Endothelial cell of umbilical vein (primary cell): ENCODE results near the gene CORO6. TPM values are rescaled to one million over a fixed set of nuclear protein-coding genes. Genes with fewer than 3 reads are reported as not detected.

Experiments used
- BruUV-seq: library from RNA; stranded (reverse); fragments of 400-500 nt; replicated peaks from 2 replicates; lab custom pipeline; 2021; lab: Mats Ljungman, UMichigan
- CTCF ChIA-PET: fragments of 300-600, 350-600 bp; sonication (Branson Sonifier 250); formaldehyde crosslinking; loops from one replicate; lab custom pipeline; 2021; ENCODE audit warnings: antibody characterized with exemption, inconsistent platforms; lab: Charles Lee
- POLR2A ChIA-PET: fragments of 300-600, 350-600 bp; sonication (Branson Sonifier 250); formaldehyde crosslinking; loops from one replicate; lab custom pipeline; 2021; ENCODE audit warnings: antibody characterized with exemption, inconsistent platforms; lab: Charles Lee
- DNase-seq: peaks from one replicate; pipeline ENCODE4 v3.0.0-alpha.2; 2011; ENCODE audit warnings: low read depth, low spot score
- FAIRE-seq: peaks from 2 replicates; lab custom pipeline; 2011; peaks lifted over from hg19 to GRCh38; lab: Jason Lieb, UNC
- H2AFZ ChIP-seq: 2 replicates; pipeline ENCODE4 v1.6.0; 2012; ENCODE audit warnings: low read depth, low read length, control low read depth, inconsistent platforms
- H3K27ac ChIP-seq: 2 replicates; pipeline ENCODE4 v1.5.1; 2011; ENCODE audit warnings: low read depth, mild to moderate bottlenecking, control low read depth, low read length, moderate library complexity; ENCODE audit not compliant: insufficient read depth
- H3K27me3 ChIP-seq, 2 experiments: 2 replicates each; pipeline versions ENCODE4 v1.6.0 to v1.6.1; 2011; ENCODE audit warnings: low read length in 2 of 2, mixed read lengths in 1 of 2; ENCODE audit not compliant: control insufficient read depth in 2 of 2, insufficient read depth in 2 of 2
- H3K36me3 ChIP-seq, 2 experiments: 2 replicates in 1 of 2; 3 replicates in 1 of 2; pipeline ENCODE4 v1.5.1; 2011; ENCODE audit warnings: low read length in 2 of 2, mild to moderate bottlenecking in 1 of 2, moderate library complexity in 1 of 2; ENCODE audit not compliant: control insufficient read depth in 2 of 2, insufficient read depth in 2 of 2; ENCODE audit errors: extremely low read depth in 1 of 2
- H3K4me1 ChIP-seq: 3 replicates; pipeline ENCODE4 v1.5.1; 2011; ENCODE audit warnings: mild to moderate bottlenecking, low read length; ENCODE audit not compliant: control insufficient read depth, insufficient read depth; ENCODE audit errors: extremely low read depth
- H3K4me2 ChIP-seq: 2 replicates; pipeline ENCODE4 v1.6.1; 2011; ENCODE audit warnings: low read length, control low read depth, mixed read lengths; ENCODE audit not compliant: insufficient read depth
- H3K4me3 ChIP-seq, 3 experiments: fragments of 200-600 bp in 1 of 3; sonication (generic), shearing (Covaris generic) in 1 of 3; replicated peaks in 1 of 3; 2 replicates each; pipeline ENCODE4 v1.5.1; 2011 to 2016; ENCODE audit warnings: control low read depth in 3 of 3, low read length in 3 of 3, mild to moderate bottlenecking in 2 of 3, inconsistent platforms in 1 of 3, low read depth in 1 of 3, moderate library complexity in 1 of 3; ENCODE audit not compliant: insufficient read depth in 1 of 3
- H3K79me2 ChIP-seq: 2 replicates; pipeline ENCODE4 v1.6.0; 2012; ENCODE audit warnings: low read length, inconsistent platforms; ENCODE audit not compliant: control insufficient read depth, insufficient read depth
- H3K9ac ChIP-seq: replicated peaks from 2 replicates; pipeline ENCODE3; 2011; ENCODE audit warnings: low read length, control low read depth; ENCODE audit not compliant: insufficient read depth; ENCODE audit errors: extremely low read depth
- H3K9me1 ChIP-seq: replicated peaks from 3 replicates; pipeline ENCODE4 v1.6.0; 2011; ENCODE audit warnings: mild to moderate bottlenecking, low read length; ENCODE audit not compliant: control insufficient read depth, insufficient read depth; ENCODE audit errors: extremely low read depth
- H3K9me3 ChIP-seq: replicated peaks from 2 replicates; pipeline ENCODE4 v1.5.1; 2012; ENCODE audit warnings: low read length, inconsistent platforms; ENCODE audit not compliant: control insufficient read depth, insufficient read depth
- H4K20me1 ChIP-seq: replicated peaks from 2 replicates; pipeline ENCODE3; 2011; ENCODE audit warnings: mild to moderate bottlenecking, low read length; ENCODE audit not compliant: control insufficient read depth, insufficient read depth; ENCODE audit errors: extremely low read depth
- EZH2 ChIP-seq: IDR thresholded peaks from 2 replicates; pipeline ENCODE4 v1.6.1; 2012; ENCODE audit warnings: borderline replicate concordance, low read depth, mild to moderate bottlenecking, moderate library complexity, low read length, inconsistent platforms; ENCODE audit not compliant: severe bottlenecking
- FOS ChIP-seq: IDR thresholded peaks from 2 replicates; pipeline ENCODE4 v1.6.1; 2011; ENCODE audit warnings: mild to moderate bottlenecking, low read length, moderate library complexity, borderline replicate concordance; ENCODE audit not compliant: insufficient read depth
- GATA2 ChIP-seq: IDR thresholded peaks from 2 replicates; pipeline ENCODE4 v1.7.0; 2011; ENCODE audit warnings: low read depth, mild to moderate bottlenecking, moderate library complexity, mixed read lengths, low read length; ENCODE audit not compliant: insufficient read length, insufficient read depth
- JUN ChIP-seq: IDR thresholded peaks from 2 replicates; pipeline ENCODE4 v1.6.1; 2011; ENCODE audit warnings: borderline replicate concordance, low read depth; ENCODE audit not compliant: insufficient read length, insufficient read depth
- MYC ChIP-seq: IDR thresholded peaks from one replicate; pipeline ENCODE4 v1.6.1; 2011; ENCODE audit warnings: mild to moderate bottlenecking, low read depth, low read length
- POLR2A ChIP-seq: IDR thresholded peaks from 2 replicates; pipeline ENCODE4 v1.6.1; 2012; ENCODE audit warnings: low read depth, mild to moderate bottlenecking, control low read depth, low read length
- POLR2AphosphoS5 ChIP-seq: IDR thresholded peaks from 2 replicates; pipeline ENCODE4 v1.6.1; 2012; ENCODE audit warnings: low read depth, mild to moderate bottlenecking, control low read depth, low read length, moderate library complexity; ENCODE audit not compliant: insufficient read depth
- dilution Hi-C: fragments of 300-500 bp; cut with MboI; formaldehyde crosslinking; loops from one replicate; pipeline ENCODE4 v1.15.0; 2019; ENCODE audit warnings: low sequenced_read_pairs; ENCODE audit not compliant: extremely low pct_ligation_motif_present
- intact Hi-C: fragments of 100-400 bp; cut with micrococcal nuclease; formaldehyde crosslinking; loops from one replicate; pipeline ENCODE4 v1.10.0; 2022
- polyA plus RNA-seq, 4 experiments: library from polyadenylated mRNA; depleted of rRNA in 3 of 4; stranded (reverse) in 3 of 4; unstranded in 1 of 4; fragments of >200 nt; gene quantifications; 2 replicates each; pipeline versions ENCODE4 v1.2.1 to v1.2.3, GENCODE V29; 2011 to 2012; ENCODE audit warnings: missing spikeins in 1 of 4
- total RNA-seq: library from RNA; stranded (reverse); gene quantifications from 2 replicates; pipeline ENCODE4 v1.2.3, GENCODE V29; 2021
- TF ChIP-seq, protein P1 (sequence below): IDR thresholded peaks from 2 replicates; pipeline ENCODE4 v1.6.1; 2011; ENCODE audit not compliant: insufficient read depth, insufficient read length
- TF ChIP-seq, protein P2 (sequence below), 2 donors: IDR thresholded peaks; 1 replicate in 1 of 2; 2 replicates in 1 of 2; pipeline ENCODE4 v1.5.1; 2011; ENCODE audit warnings: low read length in 2 of 2, mild to moderate bottlenecking in 2 of 2, moderate library complexity in 2 of 2, control low read depth in 1 of 2, inconsistent platforms in 1 of 2, low read depth in 1 of 2; ENCODE audit not compliant: insufficient read depth in 1 of 2; ENCODE audit errors: extremely low read depth in 1 of 2

Gene CORO6
- total and polyA plus RNA-seq, 2 donors (not counting 3 experiments of a cell fraction or from before 2014, with no cell fraction given) = 10.7 to 14.7 TPM

DNA sequence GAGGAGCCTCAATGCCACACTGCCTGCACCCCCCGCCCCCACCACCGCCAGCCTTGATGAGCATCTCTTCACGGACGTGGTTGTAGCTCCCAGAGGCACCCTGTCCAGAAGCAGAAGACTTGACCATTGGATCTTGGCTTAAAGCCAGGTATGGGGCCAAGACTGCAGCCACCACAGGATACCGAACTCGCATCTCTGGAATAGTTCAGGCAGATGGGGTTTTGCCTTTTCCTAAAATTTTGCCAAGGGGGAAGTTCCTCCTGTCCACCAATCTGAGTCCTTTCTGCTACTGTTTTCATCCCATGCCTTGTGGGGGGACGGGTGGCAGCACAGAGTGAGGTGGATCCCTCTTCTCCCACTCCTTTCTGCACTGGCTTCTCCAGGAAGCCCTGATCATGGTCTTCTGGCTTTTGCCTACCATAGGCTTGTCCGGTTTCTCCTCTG is 939 bp downstream of the CORO6 start:
- H3K9me3 ChIP-seq = no peaks in the 10 kb centered on the region
- no peak for FAIRE-seq
- ChIA-PET POLR2A (no interaction called here), CTCF (interaction anchor here (0.8 to 1.1 kb wide), 2 partner anchors 158 to 400 kb away, joined by 3 to 6 read pairs; no protein-coding TSS in a partner anchor)
- no peaks in the 10 kb centered on the region for H3K9me1 ChIP-seq
- H4K20me1 ChIP-seq = no peaks in the 10 kb centered on the region
- H3K9ac ChIP-seq = no peak overlapping the region
- no peak overlapping the region for H2AFZ ChIP-seq
- H3K36me3 ChIP-seq = no peaks in the 10 kb centered on the region
- H3K79me2 ChIP-seq = no peaks in the 10 kb centered on the region
- H3K4me2 ChIP-seq = peak overlapping the region; percentile 32
- DNase-seq = no peak
- intact Hi-C loops (loop anchor here (1.0 to 2.0 kb wide), 2 partner anchors 18 to 399 kb away; no protein-coding TSS in a partner anchor), dilution Hi-C loops (no loop called here)
- no peak for TF ChIP-seq FOS
- TF ChIP-seq POLR2A = no peak
- no peak for TF ChIP-seq GATA2
- no peak for TF ChIP-seq MYC
- TF ChIP-seq, protein P1, sequence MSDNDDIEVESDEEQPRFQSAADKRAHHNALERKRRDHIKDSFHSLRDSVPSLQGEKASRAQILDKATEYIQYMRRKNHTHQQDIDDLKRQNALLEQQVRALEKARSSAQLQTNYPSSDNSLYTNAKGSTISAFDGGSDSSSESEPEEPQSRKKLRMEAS = no peak
- TF ChIP-seq, protein P2, sequence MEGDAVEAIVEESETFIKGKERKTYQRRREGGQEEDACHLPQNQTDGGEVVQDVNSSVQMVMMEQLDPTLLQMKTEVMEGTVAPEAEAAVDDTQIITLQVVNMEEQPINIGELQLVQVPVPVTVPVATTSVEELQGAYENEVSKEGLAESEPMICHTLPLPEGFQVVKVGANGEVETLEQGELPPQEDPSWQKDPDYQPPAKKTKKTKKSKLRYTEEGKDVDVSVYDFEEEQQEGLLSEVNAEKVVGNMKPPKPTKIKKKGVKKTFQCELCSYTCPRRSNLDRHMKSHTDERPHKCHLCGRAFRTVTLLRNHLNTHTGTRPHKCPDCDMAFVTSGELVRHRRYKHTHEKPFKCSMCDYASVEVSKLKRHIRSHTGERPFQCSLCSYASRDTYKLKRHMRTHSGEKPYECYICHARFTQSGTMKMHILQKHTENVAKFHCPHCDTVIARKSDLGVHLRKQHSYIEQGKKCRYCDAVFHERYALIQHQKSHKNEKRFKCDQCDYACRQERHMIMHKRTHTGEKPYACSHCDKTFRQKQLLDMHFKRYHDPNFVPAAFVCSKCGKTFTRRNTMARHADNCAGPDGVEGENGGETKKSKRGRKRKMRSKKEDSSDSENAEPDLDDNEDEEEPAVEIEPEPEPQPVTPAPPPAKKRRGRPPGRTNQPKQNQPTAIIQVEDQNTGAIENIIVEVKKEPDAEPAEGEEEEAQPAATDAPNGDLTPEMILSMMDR (IDR thresholded peaks at IDR 0.05; ENCODE audit: extremely low read depth in 1 of 2, insufficient read depth in 1 of 2, low read depth in 1 of 2, low read length in 2 of 2) = no peak
- no peak for TF ChIP-seq POLR2AphosphoS5
- TF ChIP-seq JUN = no peak
- no peak for TF ChIP-seq EZH2
- H3K4me1 ChIP-seq = peaks cover 16% of the 10 kb centered on the region
- no peak overlapping the region for H3K4me3 ChIP-seq
- H3K27me3 ChIP-seq = no peaks in the 10 kb centered on the region
- BruUV-seq = no TSS peak
- H3K27ac ChIP-seq = no peak overlapping the region
